ENCODE data around the gene LEKR1.
"Not testable (repeated sequence)": the region's sequence is repeated elsewhere in the genome, so short reads cannot be mapped to it uniquely, and the experiment has no call there.

Gene LEKR1

DNA sequence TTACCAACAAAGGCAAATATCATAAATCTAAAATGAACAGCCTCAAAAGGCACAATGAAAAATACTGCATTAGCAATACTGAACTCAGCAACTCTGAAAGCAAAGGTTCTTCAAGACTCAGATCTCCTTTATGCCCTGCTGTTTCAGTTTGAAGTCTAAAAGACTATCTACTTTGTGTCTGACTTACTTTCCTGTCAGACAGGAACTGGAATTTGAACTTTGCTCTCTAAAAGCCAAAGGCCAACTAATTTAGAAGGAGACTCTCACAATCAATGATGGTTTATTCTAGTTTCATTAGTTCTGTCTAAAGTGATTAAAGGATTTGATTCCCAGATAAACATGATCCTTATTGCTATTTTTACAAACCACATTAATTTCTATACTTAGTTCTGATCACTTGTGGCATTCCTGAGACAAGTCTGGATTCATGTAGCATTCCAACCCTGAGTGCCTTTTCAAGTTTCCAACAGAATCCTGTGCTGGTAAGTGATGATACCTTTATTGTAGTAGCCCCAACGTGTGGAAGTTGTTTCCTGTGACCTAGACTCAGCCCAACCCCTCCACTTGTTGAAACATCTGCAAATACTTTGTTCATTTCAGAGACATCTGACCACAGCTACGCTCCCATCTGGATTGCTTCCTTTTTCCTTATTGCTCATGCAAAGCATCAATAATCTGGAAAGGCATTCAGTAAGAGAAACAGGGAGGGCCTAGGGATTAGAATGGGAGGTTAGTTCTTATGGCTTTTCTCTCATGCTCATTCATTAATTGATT, 14.9 kb upstream of the LEKR1 start:
- DNase-seq, result no peak

DNA sequence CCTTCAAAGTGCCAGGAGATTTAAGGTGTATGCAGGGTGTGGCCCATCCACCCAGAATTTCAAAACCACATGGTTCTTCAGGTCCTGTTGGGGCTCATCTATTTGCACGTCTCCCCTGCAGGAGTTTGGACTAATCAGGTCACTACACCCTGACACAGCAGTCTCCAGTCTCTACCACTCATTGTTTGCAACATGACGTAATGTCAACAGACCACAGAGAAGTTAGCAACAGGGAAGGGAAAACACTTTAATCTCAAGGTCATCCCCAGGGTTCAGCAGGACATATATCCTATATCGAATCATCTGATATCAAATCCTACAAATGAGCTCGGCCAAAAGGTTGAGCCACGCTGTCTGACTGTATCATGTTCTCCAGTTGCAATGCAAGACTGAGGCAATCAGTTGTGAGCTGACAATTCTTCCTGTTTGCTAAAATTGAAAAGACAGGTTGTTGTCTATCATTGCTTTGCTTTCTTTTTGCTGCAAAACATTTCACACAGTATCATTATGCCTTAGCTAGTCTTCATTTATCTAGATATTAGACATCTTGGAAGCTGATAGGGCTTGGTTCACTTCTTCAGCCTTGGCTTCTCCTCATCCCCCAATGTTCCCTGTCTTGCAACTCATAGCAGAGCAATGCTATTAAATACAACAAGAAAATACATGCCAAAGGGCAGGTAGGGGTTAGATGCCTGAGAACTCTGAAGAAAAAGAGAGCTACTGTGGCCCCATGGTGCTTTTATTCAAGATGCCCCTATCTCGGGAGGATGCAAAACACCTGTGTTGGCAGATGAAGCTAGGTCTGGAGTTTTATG, 13.4 kb upstream of the LEKR1 start:
- no peak for DNase-seq

DNA sequence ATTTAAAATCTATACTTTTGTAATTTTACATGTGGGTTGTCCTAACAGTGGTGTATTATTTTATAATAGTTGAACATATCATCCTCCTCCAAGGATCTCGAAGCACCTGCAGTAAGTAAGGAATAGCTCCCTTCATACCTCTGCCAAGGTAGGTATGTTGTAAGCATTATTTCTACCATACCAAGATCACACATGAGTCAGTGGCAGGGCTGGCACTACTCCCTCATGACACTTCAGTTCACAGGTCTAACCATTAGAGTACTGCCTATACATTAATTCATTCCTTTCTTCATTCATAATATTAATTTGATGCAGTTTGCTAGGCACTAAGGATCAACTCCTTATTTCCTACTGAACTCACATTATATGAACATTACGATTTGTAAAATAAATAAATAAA, 11.9 kb upstream of the LEKR1 start:
- DNase-seq, result no peak

DNA sequence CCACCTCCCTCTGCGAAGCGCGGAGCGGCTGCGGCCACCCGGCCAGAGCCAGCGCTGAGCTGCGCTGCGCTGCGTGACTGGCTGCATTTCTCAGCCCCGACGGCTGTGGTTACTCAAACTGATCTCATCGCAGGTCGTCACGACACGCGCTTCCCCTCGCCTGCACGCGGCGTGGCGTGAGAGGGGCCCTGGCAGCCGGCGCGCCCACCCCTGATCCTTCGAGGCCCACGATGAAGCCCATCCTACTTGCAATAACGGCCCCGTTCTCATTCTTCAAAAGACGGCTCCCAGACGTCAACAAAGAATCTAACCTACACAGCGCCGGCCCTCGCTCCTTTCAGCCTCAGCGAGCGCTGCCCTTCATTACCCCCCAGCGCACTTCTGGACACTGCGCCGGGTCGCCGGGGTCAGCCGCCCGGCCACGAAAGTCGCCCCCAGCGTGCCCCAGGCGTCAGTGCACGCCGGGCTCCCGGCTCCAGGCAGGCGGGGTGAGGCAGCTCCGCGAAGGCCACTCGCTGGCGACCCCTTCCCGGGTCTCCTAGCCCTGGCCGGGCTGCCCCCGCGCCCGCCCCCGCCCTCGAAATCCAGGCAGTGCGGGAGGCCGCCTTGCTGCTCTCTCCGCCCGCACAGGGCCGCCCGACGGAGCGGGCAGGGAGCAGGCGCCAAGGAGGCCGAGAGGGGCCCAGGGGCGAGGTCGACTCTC, 9.9 kb upstream of the LEKR1 start:
- no peak for DNase-seq

DNA sequence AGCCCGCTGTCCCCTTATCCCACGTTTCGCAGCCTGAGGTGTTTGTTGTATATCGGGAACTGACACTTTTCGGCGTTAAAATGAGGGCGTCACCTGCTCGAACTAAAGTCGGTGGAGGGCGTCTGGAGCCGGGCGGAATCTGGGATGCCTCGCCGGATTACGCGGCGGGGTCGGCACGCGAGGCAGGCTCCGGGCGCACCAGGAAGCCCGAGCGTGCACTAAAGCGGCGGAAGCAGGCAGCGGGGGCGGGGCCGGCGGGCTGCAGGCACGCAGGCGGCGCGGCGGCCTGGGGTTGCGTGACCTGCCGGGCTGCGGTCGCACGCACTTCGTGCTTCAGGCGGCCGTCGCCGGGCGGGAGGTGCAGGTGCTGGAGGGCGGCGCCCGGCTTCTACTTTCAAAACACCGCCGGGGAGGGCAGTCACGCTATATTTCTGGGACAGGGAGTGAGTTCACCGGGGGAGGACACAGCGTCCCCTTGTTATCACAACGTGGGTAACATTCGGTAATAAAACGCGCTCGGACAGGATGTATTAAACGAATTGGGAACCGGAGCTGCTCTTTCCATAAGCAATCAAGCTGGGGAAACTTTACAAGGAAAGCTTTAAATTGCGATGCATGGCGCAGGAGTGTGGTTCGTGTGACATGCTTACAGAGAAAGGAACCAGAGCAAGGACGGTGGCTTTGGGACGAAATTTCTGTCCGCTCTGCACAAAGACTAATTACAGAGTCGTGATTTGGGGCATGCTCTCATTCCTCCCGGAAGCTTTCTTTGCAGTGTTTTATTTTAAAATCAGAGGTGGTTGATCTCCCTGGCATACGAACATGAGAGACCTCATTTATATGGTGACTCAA, 9.1 kb upstream of the LEKR1 start:
- DNase-seq, result peak; percentile 74

DNA sequence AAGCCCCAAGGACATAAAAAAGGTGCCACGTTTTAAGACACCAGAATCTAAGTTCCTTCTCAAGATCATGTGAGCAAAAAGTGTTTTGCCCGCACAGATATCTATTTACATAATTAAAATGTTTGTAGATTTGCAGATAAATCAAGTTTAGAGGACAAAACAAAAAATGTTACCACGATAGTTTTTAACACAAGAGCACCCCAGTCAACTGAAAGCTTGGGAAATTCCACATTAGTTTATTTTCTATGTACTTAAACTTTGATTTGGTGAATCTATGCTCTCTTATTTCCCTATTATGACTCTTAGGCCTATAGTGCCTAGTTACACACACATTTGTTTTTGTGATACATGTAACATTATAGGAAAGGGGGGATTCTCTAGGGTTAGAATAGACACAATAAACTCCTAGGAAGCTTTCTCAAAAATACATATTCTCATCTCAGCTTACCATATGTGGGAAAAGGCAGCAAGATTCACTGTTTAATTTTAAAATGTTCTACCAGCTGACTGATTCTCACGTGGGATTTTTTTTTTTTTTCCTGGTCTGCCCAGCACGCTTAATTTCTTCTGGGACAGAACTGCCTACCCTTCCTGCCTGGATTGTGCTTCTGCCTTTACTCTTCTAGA, 8.4 kb upstream of the LEKR1 start:
- no peak for DNase-seq

DNA sequence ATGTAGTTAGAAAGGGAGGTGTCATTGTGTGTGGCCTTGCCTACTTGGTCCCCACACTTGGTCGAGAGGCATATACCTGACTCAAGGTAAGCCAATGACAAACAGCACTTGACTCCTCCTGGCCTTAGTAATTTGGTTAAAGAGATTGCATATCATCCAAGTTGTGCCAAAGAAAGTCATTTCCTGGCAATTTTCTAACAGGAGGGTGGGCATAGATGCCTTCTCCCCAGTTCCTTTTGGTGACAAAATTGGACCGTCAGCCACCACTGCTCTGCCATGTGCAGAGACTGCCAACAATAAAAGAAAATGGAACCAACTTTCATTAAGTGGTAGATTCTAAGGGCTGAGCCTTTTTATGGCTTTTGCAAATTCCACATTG, 7.9 kb upstream of the LEKR1 start:
- DNase-seq, result no peak

DNA sequence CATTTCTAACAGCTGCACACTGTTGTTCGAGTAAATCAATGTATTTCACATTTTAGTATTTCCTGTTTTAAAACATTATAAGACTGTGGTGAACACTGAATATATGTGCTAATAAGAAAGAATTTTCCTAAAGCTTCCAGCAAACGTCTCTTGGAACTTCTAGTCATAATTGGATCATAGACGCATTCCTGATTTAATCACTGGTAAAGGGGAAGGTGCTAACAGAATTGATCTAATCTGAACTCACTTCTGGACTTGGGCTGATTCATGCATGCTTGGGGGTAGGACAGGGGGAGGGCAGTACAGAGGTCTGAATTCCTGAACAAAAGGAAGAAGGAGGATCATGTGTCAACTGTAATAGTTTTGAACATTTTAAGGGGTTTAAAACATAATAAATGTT, 7.3 kb upstream of the LEKR1 start:
- DNase-seq, result no peak

DNA sequence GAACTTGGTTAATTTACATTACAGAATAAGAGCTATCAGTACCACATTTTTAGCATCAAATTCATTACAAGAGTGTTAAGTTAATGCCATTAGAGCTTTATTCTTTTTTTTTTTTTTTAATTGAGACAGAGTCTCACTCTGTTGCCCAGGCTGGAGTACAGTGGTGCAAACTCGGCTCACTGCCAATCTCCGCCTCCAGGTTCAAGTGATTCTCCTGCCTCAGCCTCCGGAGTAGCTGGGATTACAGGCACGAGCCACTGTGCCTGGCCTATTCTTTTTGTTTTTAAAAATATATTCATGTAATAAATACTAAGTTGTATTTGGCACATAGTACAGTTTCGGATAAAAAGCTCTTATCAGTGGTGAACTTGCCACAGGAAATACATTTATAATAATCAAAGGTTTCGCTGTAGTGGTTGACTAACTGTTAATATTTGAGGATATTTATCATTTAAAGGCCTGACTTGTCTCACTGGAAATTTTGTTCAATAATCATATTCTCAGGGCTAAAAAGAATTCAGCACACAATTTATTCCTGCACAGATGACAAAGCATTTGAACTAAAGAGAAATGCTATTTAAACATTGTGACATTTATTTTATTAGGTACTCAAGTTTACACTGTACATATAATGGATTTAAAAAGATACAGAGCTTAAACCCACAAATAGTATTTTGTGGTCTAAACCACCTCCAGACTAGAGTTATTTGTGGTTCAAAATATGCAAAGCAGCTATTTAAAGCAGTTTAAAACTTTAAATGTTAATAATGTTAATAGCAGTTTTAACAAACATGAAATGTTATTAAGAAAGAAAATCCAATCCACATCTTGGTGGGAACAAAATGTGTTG, 6.1 kb upstream of the LEKR1 start:
- no peak for DNase-seq

DNA sequence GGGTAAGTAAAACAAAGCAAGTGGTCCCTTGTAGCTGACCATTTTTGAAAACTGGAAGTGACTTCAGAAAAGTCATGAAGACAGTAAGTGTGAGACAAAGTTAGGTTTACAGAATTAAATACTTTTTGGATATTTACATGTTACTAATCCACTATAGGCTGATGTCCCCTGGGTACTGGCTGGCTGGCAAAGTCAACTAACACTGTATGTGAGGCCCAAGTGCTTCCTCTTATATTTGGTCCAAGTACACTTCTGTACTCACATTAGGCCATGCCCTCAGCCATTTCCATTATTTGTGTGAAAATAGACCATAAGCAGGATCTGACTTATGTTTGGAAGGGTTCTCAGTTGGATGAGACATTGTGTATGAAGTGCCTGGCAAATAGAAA, 5.5 kb upstream of the LEKR1 start:
- DNase-seq, result no peak

DNA sequence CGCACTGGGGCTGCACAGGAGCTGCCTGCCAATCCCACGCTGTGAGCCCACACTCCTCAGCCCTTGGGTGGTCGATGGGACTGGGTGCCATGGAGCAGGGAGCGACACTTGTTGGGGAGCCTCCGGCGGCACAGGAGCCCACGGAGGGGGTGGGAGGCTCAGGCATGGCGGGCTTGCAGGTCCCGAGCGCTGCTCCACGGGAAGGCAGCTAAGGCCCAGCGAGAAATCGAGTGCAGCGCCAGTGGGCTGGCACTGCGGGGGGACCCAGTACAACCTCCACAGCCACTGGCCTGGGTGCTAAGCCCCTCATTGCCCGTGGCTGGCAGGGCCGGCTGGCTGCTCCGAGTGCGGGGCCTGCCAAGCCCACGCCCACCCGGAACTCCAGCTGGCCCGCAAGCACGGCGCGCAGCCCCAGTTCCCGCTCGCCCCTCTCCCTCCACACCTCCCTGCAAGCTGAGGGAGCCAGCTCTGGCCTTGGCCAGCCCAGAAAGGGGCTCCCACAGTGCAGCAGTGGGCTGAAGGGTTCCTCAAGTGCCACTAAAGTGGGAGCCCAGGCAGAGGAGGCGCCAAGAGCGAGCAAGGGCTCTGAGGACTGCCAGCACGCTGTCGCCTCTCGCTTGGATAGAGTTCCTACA, 3.4 kb upstream of the LEKR1 start:
- not testable (repeated sequence) for DNase-seq

DNA sequence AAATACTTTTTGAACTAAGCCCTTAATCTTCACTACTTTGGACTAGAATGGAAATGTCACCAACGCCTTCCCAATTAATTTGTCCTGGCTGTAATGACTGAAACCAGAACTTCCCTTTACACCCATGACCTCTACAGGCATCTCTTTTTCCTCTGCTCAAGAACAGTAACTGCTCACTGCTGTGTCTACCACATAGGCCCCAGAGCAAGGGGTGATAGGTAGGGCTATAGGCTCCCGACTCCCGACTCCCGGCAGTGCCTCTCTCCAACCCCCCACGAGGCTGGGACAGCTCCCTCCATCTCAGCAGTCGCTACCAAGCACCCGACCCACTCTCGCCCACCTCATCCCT, 384 bp upstream of the LEKR1 start:
- DNase-seq, result no peak

DNA sequence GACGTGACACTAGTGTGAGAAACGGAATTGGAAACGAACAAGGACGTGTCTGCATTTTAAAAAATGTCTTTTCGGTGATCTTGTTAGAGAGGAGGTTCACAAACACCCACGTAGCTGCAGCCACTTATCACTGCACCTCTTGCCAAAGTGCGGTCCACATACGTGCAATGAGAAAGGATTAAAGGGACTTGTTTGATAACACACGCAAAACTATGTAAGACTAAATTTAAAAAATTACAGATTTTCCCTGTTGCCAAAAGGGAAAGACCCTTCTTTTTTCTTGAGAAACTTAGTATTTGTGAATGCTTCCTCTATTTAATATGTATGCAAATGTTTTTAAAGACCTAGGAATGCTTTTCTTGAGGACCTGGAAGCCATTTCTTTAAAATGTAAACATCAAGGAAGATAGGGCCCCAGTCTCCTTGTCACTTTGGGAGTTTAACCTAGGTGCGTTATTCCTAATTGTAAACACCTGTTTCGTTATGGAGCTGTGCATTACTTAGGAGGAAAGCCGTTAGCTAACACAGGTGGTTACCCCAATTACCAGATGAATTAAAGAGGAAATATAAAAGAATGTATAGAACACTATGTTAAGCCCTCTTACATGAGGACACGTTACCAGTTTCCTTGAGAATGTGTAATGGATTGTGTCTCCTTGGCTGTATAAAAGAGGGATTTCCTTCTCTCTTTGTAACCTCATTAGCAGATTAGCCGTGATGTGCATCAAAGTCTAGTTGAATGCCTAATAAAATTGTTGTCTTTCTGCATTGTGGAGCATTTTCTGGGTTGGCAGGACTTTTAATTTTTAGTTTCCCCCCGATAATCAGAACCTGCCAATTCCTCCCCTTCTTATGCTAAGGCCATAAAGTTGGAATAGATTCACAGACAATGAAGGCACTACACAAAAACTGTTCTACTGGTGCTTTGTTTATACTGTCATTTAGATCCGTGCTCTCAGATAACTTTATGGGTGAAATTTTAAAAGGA, 1.0 kb downstream of the LEKR1 start:
- no peak for DNase-seq

DNA sequence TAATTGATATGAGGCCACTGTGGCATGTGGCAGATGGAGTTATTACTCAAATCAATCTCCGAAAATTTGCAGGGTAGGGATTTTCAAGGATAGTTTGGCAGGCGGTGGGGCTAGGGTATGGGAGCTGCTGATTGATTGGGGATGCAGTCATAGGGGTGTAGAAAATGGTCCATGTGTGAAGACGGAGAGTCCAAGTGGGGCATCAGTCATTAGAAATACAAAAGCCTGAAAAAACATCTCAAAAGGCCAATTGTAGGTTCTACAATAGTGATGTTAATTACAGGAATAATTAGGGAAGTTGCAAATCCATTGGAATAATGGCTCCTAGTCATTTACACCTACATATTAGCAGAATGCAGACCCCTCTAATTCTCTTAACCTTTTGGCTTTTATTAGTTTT, 4.9 kb downstream of the LEKR1 start:
- DNase-seq, result no peak

DNA sequence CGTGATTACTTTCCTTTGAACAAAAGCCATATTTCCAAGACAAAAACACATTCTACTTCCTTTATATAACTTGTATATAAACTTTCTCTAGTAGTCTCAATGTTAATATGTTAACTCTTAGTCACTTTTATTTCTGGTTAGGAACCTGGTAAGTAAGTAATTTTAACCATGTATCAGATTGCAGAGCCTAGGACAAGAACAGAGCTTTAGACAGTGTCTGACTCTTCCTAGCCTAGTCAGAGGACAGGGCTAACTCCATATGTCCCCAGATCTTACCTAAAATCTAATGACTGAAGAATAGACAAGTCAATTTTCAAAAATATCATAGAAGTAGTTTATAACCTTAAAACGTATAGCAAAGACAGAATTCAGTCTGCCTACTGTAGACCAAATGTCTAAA, 8.3 kb downstream of the LEKR1 start:
- DNase-seq, result no peak

DNA sequence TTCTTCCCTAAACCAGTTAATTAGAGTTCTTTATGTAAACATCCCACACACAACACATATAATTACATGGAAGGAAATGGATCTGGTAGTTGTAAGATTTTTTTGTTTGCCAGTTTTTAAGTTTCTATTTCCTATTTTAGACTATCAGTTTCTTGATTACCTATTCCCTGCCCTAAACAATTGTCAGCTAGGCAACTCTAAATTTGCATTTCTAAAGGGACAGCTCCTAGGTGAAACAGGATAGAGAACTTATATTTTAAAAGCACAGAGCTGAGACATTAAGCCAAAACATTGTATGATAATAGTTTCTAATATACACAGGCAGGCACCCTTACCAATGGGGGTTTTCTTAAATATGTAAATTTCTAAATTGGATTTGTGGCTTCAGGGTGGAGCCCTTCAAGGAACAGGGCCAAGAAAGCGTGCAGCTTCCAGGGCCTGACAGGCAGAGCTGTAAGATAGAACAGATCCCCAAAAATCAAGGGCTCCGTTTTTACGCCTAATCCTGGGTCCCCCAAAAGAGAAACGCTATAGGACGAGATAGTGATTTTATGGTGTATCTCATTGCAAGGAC, 8.9 kb downstream of the LEKR1 start:
- DNase-seq, result no peak

DNA sequence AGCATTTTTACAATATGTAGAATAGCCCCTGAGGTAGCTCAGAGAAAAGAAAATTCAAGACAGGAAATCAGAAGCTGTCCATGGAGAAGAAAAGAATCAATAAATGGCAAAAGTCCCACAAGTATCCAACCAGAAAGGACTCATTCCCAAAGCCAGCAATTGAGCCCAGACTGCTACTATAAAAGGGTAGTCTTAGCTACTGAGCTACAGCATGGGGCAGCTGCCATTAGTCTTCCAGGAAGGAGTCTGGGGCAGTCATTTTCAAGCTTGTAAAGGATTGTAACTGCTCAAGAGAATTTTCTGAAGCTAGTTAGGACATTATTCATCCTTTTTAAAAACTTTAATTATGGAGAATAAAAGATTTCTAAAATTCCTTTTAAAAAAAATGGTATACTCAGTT, 10.5 kb downstream of the LEKR1 start:
- no peak for DNase-seq

DNA sequence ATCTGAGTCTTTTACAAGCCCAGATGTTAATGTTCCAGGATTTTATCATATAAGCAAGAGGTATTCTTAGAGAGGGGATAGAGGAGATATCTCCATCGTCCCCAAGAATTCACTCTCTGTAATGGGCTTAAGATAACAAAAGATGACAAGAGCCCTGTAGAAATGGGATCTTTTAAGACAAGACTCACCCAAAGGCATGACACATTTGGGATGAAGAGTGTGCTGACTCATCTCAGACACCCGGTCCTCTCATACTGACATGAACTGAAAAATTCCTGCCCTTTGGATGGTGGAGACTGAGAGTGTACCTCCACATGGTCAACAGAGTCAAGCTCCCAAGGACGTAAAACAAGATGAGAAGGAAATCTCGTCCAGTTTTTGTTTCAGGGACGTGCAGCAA, 11.0 kb downstream of the LEKR1 start:
- no peak for DNase-seq

DNA sequence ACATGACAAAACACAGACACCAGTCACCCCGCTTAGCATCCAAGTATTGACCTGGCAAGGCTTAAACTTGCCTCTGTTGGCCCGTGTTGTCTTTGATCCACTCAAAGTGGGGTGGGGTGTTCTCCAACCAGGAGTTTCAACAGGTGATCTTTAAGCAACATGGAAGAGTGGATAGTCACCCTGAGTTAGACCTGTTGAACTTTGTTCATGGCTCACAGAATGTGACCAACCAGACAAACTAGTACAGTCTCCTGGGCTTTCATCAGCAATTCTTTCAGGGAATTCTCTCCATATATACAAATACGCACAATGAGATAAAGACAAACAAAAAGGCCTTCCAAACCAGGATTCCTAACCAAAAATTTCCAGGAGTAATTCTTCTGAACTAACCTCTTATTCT, 11.9 kb downstream of the LEKR1 start:
- DNase-seq, result no peak

All from NCI-H1048 (cell line).